Loucy (cell line): ENCODE data around the gene GABBR2.

Experiments used
- H2AFZ ChIP-seq: fragments of 200-600 bp; sonication (generic); 2 replicates; pipeline ENCODE4 v1.6.0; 2016; ENCODE audit warnings: antibody characterized with exemption, mild to moderate bottlenecking, low read length, moderate library complexity
- H3F3A ChIP-seq: fragments of 200-600 bp; 2 replicates; pipeline ENCODE4 v1.6.0; 2016; ENCODE audit warnings: antibody characterized with exemption, low read depth, mild to moderate bottlenecking
- H3K27me3 ChIP-seq: fragments of 200-600 bp; sonication (generic); 2 replicates; pipeline ENCODE4 v1.6.1; 2014; ENCODE audit warnings: low read length, mild to moderate bottlenecking; ENCODE audit not compliant: insufficient read depth, poor library complexity, severe bottlenecking
- H3K36me3 ChIP-seq: fragments of 200-600 bp; sonication (generic); 2 replicates; pipeline ENCODE4 v1.6.1; 2016; ENCODE audit warnings: low read length; ENCODE audit not compliant: insufficient read depth
- H3K4me1 ChIP-seq: fragments of 200-600 bp; sonication (generic); 2 replicates; pipeline ENCODE4 v1.5.1; 2014; ENCODE audit warnings: low read length, mild to moderate bottlenecking; ENCODE audit not compliant: insufficient read depth, poor library complexity, severe bottlenecking
- H3K4me2 ChIP-seq: fragments of 200-600 bp; sonication (generic); 2 replicates; pipeline ENCODE4 v1.6.0; 2014; ENCODE audit warnings: antibody characterized with exemption, low read length, low read depth, mild to moderate bottlenecking; ENCODE audit not compliant: poor library complexity, severe bottlenecking
- H3K4me3 ChIP-seq: fragments of 200-600 bp; sonication (generic); 2 replicates; pipeline ENCODE4 v1.5.1; 2014; ENCODE audit warnings: low read length, mild to moderate bottlenecking, mixed read lengths; ENCODE audit not compliant: poor library complexity, severe bottlenecking
- H3K79me2 ChIP-seq: fragments of 200-600 bp; sonication (generic); 2 replicates; pipeline ENCODE4 v1.6.1; 2014; ENCODE audit warnings: low read length; ENCODE audit not compliant: insufficient read depth
- H3K9ac ChIP-seq: fragments of 200-600 bp; sonication (generic); 2 replicates; pipeline ENCODE4 v1.6.0; 2014; ENCODE audit warnings: mild to moderate bottlenecking, low read depth, low read length, moderate library complexity; ENCODE audit not compliant: poor library complexity, severe bottlenecking
- H3K9me2 ChIP-seq: fragments of 200-600 bp; sonication (generic); replicated peaks from 2 replicates; pipeline ENCODE4 v1.6.1; 2016; ENCODE audit warnings: low read depth, low read length, mixed read lengths
- H3K9me3 ChIP-seq: fragments of 200-600 bp; sonication (generic); 2 replicates; pipeline ENCODE4 v1.6.1; 2014; ENCODE audit warnings: mild to moderate bottlenecking, antibody characterized with exemption, low read length, low read depth; ENCODE audit not compliant: insufficient read depth
- H4K20me1 ChIP-seq: fragments of 200-600 bp; sonication (generic); 2 replicates; pipeline ENCODE4 v1.6.0; 2014; ENCODE audit warnings: antibody characterized with exemption, low read length, mild to moderate bottlenecking; ENCODE audit not compliant: insufficient read depth, poor library complexity, severe bottlenecking
- EZH2phosphoT487 ChIP-seq: fragments of 200-600 bp; IDR thresholded peaks from 2 replicates; pipeline ENCODE4 v1.6.1; 2018; ENCODE audit warnings: antibody characterized with exemption, mild to moderate bottlenecking, moderate library complexity, borderline replicate concordance
- TF ChIP-seq, protein P1 (sequence below): fragments of 200-600 bp; sonication (generic); conservative IDR thresholded peaks from 2 replicates; pipeline ENCODE4 v1.5.1; 2014; ENCODE audit warnings: mild to moderate bottlenecking, antibody characterized with exemption, low read length

GABBR2 gene

DNA sequence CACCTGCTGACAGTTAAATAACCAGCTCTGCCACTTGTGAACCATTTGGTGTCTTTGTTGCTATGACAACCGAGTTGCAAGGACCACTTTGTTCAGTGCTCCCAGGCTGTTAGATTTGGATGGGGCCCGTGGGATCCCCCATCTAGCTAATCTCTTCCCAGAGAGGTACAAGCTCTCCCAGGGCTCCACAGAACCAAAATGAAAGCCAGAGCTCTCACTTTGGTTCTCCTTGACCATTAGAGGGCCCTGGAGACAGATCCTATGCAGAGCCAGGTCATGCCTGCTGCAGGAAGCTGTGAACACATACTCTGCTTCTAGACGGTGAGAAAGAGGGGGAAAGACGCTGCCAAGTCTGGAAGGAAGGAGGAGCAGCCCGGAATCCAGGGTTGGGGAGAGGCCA, 224.6 kb downstream of the GABBR2 start:
- H3K27me3 ChIP-seq, result no peaks in the 10 kb centered on the region
- H3K9me2 ChIP-seq, result no peaks in the 10 kb centered on the region
- H3K79me2 ChIP-seq, result no peaks in the 10 kb centered on the region
- no peak overlapping the region for H2AFZ ChIP-seq
- H3K9me3 ChIP-seq, result no peaks in the 10 kb centered on the region
- H3K4me2 ChIP-seq, result no peak overlapping the region
- no peak overlapping the region for H3K9ac ChIP-seq
- H3K4me1 ChIP-seq, result no peaks in the 10 kb centered on the region
- no peaks in the 10 kb centered on the region for H4K20me1 ChIP-seq
- no peak for TF ChIP-seq EZH2phosphoT487
- TF ChIP-seq, protein P1, sequence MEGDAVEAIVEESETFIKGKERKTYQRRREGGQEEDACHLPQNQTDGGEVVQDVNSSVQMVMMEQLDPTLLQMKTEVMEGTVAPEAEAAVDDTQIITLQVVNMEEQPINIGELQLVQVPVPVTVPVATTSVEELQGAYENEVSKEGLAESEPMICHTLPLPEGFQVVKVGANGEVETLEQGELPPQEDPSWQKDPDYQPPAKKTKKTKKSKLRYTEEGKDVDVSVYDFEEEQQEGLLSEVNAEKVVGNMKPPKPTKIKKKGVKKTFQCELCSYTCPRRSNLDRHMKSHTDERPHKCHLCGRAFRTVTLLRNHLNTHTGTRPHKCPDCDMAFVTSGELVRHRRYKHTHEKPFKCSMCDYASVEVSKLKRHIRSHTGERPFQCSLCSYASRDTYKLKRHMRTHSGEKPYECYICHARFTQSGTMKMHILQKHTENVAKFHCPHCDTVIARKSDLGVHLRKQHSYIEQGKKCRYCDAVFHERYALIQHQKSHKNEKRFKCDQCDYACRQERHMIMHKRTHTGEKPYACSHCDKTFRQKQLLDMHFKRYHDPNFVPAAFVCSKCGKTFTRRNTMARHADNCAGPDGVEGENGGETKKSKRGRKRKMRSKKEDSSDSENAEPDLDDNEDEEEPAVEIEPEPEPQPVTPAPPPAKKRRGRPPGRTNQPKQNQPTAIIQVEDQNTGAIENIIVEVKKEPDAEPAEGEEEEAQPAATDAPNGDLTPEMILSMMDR, result no peak
- no peaks in the 10 kb centered on the region for H3F3A ChIP-seq
- H3K36me3 ChIP-seq, result no peaks in the 10 kb centered on the region
- no peak overlapping the region for H3K4me3 ChIP-seq

DNA sequence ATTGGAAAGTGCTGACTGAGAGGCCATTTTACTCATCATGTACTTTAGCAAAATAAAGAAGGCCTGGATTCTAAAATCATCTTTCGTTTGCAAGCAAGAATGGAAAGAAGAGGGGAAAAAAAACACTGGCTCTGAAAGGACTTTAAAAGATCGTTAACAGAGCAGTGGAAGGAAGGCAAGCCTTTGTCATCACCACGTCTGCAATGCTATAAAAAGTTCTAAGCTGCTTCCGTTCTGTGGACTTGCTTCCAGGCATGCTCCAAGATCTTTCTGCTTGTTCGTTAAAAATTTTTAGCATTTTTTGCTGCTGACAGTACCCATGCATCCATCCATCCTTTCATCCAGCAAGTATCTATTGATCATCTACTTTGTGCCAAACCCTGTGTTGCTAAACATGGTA, 226.5 kb downstream of the GABBR2 start:
- H3F3A ChIP-seq, result no peaks in the 10 kb centered on the region
- H3K9ac ChIP-seq, result no peak overlapping the region
- no peak overlapping the region for H3K4me3 ChIP-seq
- H3K4me2 ChIP-seq, result no peak overlapping the region
- no peak for TF ChIP-seq EZH2phosphoT487
- no peaks in the 10 kb centered on the region for H3K36me3 ChIP-seq
- H4K20me1 ChIP-seq, result no peaks in the 10 kb centered on the region
- no peaks in the 10 kb centered on the region for H3K27me3 ChIP-seq
- no peaks in the 10 kb centered on the region for H3K4me1 ChIP-seq
- no peaks in the 10 kb centered on the region for H3K9me3 ChIP-seq
- H3K9me2 ChIP-seq, result no peaks in the 10 kb centered on the region
- no peak overlapping the region for H2AFZ ChIP-seq
- no peaks in the 10 kb centered on the region for H3K79me2 ChIP-seq

DNA sequence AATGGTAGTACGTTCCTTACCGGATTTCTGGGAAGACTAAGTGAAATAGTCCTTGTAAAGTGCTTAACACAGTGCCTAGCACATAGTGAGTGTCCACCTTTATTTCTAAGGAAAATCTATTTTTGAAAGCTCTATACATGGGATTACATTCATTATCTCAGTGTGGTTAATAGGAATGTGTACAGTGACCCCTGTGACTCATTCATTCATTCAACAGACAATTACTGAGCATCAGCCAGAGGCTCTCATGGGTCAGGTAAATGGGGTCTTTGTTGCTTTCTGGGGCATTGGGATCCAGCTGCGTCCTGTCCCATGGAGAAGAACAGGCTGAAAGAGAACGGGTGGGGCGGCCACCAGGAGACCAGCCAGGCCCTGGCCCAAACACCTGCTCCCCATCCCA, 227.1 kb downstream of the GABBR2 start:
- Histone ChIP-seq H2AFZ (no peak overlapping the region), H3K9me2 (no peaks in the 10 kb centered on the region), H3K4me2 (no peak overlapping the region), H4K20me1 (no peaks in the 10 kb centered on the region), H3K9me3 (no peaks in the 10 kb centered on the region), H3K4me3 (no peak overlapping the region), H3K79me2 (no peaks in the 10 kb centered on the region), H3K4me1 (no peaks in the 10 kb centered on the region), H3K27me3 (no peaks in the 10 kb centered on the region), H3K36me3 (no peaks in the 10 kb centered on the region), H3K9ac (no peak overlapping the region), H3F3A (no peaks in the 10 kb centered on the region)
- TF ChIP-seq, protein P1, result no peak
- TF ChIP-seq EZH2phosphoT487, result no peak

DNA sequence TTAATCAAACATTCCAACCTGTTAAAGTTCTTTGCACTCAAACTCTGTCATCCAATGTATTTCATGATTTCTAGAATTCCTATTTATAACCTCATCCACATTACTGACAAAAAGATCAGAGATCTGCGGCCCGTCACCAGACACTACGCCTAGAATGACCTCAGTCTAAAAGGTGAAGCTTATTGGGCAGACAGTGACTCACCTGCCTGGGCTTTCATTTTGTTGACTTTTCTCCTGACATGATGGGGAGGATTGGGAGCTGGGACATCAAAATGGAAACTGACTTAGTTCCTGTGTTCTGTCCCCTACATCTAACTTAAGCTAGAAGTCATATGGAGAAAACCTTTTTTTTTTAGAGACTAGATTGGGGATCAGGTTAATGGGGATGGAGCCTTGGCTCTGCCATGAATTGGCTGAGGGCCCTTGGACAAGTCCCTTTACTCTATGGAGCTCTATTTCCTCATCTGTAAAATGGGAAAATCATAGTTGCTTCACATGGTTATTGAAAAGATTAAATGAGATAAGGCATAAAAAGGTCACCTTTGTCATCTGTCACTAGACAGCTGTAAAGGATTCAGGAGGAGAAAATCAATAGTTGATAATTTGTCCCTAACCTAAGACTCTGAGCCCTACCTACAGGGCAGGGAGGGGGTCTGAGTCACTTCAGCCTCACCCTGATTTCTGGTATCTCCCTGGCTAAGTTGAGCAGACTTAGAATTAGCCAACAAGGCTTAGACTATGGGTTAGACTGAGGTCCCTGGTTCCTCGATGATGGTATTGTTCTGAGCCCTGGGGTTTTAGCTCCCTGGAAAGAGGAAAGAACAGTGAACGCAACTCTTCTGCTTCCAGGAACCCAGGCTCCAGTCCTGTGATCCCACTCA, 228.5 kb downstream of the GABBR2 start:
- Histone ChIP-seq H3K9me3 (no peaks in the 10 kb centered on the region), H2AFZ (no peak overlapping the region), H3F3A (no peaks in the 10 kb centered on the region), H3K4me1 (no peaks in the 10 kb centered on the region), H4K20me1 (no peaks in the 10 kb centered on the region), H3K9ac (no peak overlapping the region), H3K27me3 (no peaks in the 10 kb centered on the region), H3K4me3 (no peak overlapping the region), H3K4me2 (no peak overlapping the region), H3K9me2 (no peaks in the 10 kb centered on the region), H3K36me3 (no peaks in the 10 kb centered on the region), H3K79me2 (no peaks in the 10 kb centered on the region)
- no peak for TF ChIP-seq EZH2phosphoT487
- TF ChIP-seq, protein P1, result no peak
